A673 (cell line): ENCODE measurements around the gene NPY4R.
"Not testable (repeated sequence)": the region's sequence is repeated elsewhere in the genome, so short reads cannot be mapped to it uniquely, and the experiment has no call there.

Source experiments
- EZH2 ChIP-seq: fragments of 200-600 bp; sonication (generic); IDR thresholded peaks from 2 replicates; pipeline ENCODE4 v1.6.1; 2017; ENCODE audit warnings: borderline replicate concordance, low read depth, mild to moderate bottlenecking, mixed read lengths, antibody characterized with exemption, low read length; ENCODE audit not compliant: poor library complexity, severe bottlenecking
- TF ChIP-seq, protein P1 (sequence below): fragments of 300-800, 200-600 bp; sonication (generic); conservative IDR thresholded peaks from 2 replicates; pipeline ENCODE4 v1.5.1; 2017; ENCODE audit warnings: low read depth, mild to moderate bottlenecking, antibody characterized with exemption, low read length, moderate library complexity, mixed read lengths

DNA sequence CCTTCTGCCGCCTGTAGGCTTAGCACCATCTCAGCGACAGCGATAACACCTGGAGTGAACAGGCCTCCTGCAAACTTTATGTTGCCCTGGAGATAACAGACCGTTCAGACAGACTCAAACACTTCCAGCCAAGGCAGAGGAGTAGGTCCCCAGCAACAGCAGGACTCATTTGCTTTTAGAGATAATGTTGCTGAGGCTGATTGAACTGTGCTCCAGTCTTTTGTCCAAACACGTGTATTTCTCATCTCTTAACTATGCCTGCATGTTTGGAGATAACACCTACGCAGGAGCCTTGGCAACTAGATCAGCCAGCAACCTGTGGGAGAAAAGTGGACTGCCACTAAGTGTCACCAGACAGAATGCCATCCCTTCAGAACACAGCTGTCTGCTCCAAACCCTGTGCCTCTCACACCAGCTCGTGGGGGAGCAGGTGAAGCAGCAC is 23.9 kb downstream of the NPY4R start:
- TF ChIP-seq, protein P1, sequence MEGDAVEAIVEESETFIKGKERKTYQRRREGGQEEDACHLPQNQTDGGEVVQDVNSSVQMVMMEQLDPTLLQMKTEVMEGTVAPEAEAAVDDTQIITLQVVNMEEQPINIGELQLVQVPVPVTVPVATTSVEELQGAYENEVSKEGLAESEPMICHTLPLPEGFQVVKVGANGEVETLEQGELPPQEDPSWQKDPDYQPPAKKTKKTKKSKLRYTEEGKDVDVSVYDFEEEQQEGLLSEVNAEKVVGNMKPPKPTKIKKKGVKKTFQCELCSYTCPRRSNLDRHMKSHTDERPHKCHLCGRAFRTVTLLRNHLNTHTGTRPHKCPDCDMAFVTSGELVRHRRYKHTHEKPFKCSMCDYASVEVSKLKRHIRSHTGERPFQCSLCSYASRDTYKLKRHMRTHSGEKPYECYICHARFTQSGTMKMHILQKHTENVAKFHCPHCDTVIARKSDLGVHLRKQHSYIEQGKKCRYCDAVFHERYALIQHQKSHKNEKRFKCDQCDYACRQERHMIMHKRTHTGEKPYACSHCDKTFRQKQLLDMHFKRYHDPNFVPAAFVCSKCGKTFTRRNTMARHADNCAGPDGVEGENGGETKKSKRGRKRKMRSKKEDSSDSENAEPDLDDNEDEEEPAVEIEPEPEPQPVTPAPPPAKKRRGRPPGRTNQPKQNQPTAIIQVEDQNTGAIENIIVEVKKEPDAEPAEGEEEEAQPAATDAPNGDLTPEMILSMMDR = not testable (repeated sequence)
- not testable (repeated sequence) for TF ChIP-seq EZH2
